SK-N-MC (cell line): ENCODE measurements around the gene PRKCSH.
"Not testable (repeated sequence)": the region's sequence is repeated elsewhere in the genome, so short reads cannot be mapped to it uniquely, and the experiment has no call there.

Source experiments
- DNase-seq: peaks from one replicate; pipeline ENCODE4 v3.0.0-alpha.2; 2011; ENCODE audit warnings: low read depth, low spot score
- H3K27ac ChIP-seq: fragments of 200-600 bp; sonication (generic); 2 replicates; pipeline ENCODE4 v1.5.1; 2016; ENCODE audit warnings: mixed run types
- H3K36me3 ChIP-seq: fragments of 200-600 bp; sonication (generic); 2 replicates; pipeline ENCODE4 v1.6.1; 2017; ENCODE audit warnings: antibody characterized with exemption, low read length, mixed read lengths; ENCODE audit not compliant: insufficient read depth
- H3K4me3 ChIP-seq: fragments of 200-600 bp; sonication (generic); 2 replicates; pipeline ENCODE4 v1.5.1; 2016
- H3K9ac ChIP-seq: fragments of 200-600 bp; sonication (generic); 2 replicates; pipeline ENCODE4 v1.8.0; 2017; ENCODE audit warnings: mixed run types, mixed read lengths; ENCODE audit not compliant: insufficient read length
- H3K9me3 ChIP-seq: fragments of 200-600 bp; sonication (generic); 2 replicates; pipeline ENCODE4 v1.6.1; 2017; ENCODE audit warnings: low read depth, mild to moderate bottlenecking, antibody characterized with exemption, low read length, moderate library complexity, mixed read lengths
- EZH2 ChIP-seq: fragments of 200-600 bp; sonication (generic); IDR thresholded peaks from one replicate; pipeline ENCODE4 v1.6.1; 2017; ENCODE audit warnings: antibody characterized with exemption
- FOXP2 ChIP-seq: optimal IDR thresholded peaks from 2 replicates; pipeline ENCODE3; 2011; ENCODE audit warnings: mild to moderate bottlenecking, moderate library complexity; ENCODE audit not compliant: insufficient read depth; ENCODE audit errors: extremely low read length, control extremely low read depth
- POLR2AphosphoS5 ChIP-seq: IDR thresholded peaks from 2 replicates; pipeline ENCODE4 v1.6.1; 2012; ENCODE audit warnings: mild to moderate bottlenecking, low read depth, low read length, borderline replicate concordance

The PRKCSH gene

GRCh38 chr19:11425719-11426457, 9.5 kb upstream of the PRKCSH start:
- Histone ChIP-seq H3K27ac (no peak overlapping the region), H3K9me3 (no peaks in the 10 kb centered on the region), H3K9ac (no peak overlapping the region), H3K4me3 (no peak overlapping the region), H3K36me3 (no peaks in the 10 kb centered on the region)
- TF ChIP-seq EZH2 (no peak), POLR2AphosphoS5 (no peak), FOXP2 (no peak)
- DNase-seq: no peak

GRCh38 chr19:11426656-11427055, 8.8 kb upstream of the PRKCSH start:
- TF ChIP-seq EZH2: no peak
- TF ChIP-seq POLR2AphosphoS5: no peak
- no peak for TF ChIP-seq FOXP2
- H3K36me3 ChIP-seq: no peaks in the 10 kb centered on the region
- no peaks in the 10 kb centered on the region for H3K9me3 ChIP-seq
- H3K9ac ChIP-seq: no peak overlapping the region
- no peak for DNase-seq
- no peak overlapping the region for H3K4me3 ChIP-seq
- no peak overlapping the region for H3K27ac ChIP-seq

- not testable (repeated sequence) for DNase-seq, H3K9ac ChIP-seq, H3K27ac ChIP-seq, H3K9me3 ChIP-seq, H3K4me3 ChIP-seq
- peaks cover 20% of the 10 kb centered on the region for H3K36me3 ChIP-seq
These were observed 1.9 kb upstream of the PRKCSH start for GRCh38 chr19:11433526-11433925.

- no peak for TF ChIP-seq POLR2AphosphoS5
- TF ChIP-seq FOXP2: no peak
- no peak for TF ChIP-seq EZH2
- DNase-seq: no peak
- no peak overlapping the region for H3K9ac ChIP-seq
- H3K9me3 ChIP-seq: no peaks in the 10 kb centered on the region
- H3K4me3 ChIP-seq: peak overlapping the region; percentile 99
- peaks cover 25% of the 10 kb centered on the region for H3K36me3 ChIP-seq
- H3K27ac ChIP-seq: no peak overlapping the region
These were observed 755 bp upstream of the PRKCSH start for GRCh38 chr19:11434703-11435056.

GRCh38 chr19:11435833-11436313, 438 bp downstream of the PRKCSH start:
- H3K9me3 ChIP-seq: no peaks in the 10 kb centered on the region
- TF ChIP-seq POLR2AphosphoS5: no peak
- peak overlapping the region; percentile 56; the same call in 1 of the 2 replicates for H3K27ac ChIP-seq
- DNase-seq: no peak
- peaks cover 29% of the 10 kb centered on the region for H3K36me3 ChIP-seq
- H3K9ac ChIP-seq: peak overlapping the region; percentile 87
- H3K4me3 ChIP-seq: peak overlapping the region; percentile 99

GRCh38 chr19:11437955-11438354, 2.5 kb downstream of the PRKCSH start:
- DNase-seq: no peak
- no peak overlapping the region for H3K27ac ChIP-seq
- no peak overlapping the region for H3K9ac ChIP-seq
- TF ChIP-seq EZH2: no peak
- H3K36me3 ChIP-seq: peaks cover 50% of the 10 kb centered on the region
- no peaks in the 10 kb centered on the region for H3K9me3 ChIP-seq
- no peak overlapping the region for H3K4me3 ChIP-seq

GRCh38 chr19:11444059-11444458, 8.6 kb downstream of the PRKCSH start:
- DNase-seq: no peak
- Histone ChIP-seq H3K36me3 (peaks cover 66% of the 10 kb centered on the region; the same call in 1 of the 2 replicates), H3K4me3 (no peak overlapping the region), H3K9me3 (no peaks in the 10 kb centered on the region), H3K9ac (no peak overlapping the region), H3K27ac (no peak overlapping the region)
- no peak for TF ChIP-seq EZH2
- TF ChIP-seq POLR2AphosphoS5: no peak
- TF ChIP-seq FOXP2: no peak

GRCh38 chr19:11445141-11445540, 9.7 kb downstream of the PRKCSH start:
- Histone ChIP-seq H3K9me3 (no peaks in the 10 kb centered on the region), H3K4me3 (no peak overlapping the region), H3K9ac (no peak overlapping the region), H3K27ac (no peak overlapping the region), H3K36me3 (peaks cover 69% of the 10 kb centered on the region; the same call in 1 of the 2 replicates)
- no peak for DNase-seq
- TF ChIP-seq FOXP2 (no peak), EZH2 (no peak), POLR2AphosphoS5 (no peak)

GRCh38 chr19:11446271-11446651, 10.8 kb downstream of the PRKCSH start:
- DNase-seq: no peak
- no peaks in the 10 kb centered on the region for H3K9me3 ChIP-seq
- TF ChIP-seq EZH2 (no peak), FOXP2 (no peak), POLR2AphosphoS5 (no peak)
- no peak overlapping the region for H3K27ac ChIP-seq
- peaks cover 65% of the 10 kb centered on the region; the same call in 1 of the 2 replicates for H3K36me3 ChIP-seq
- no peak overlapping the region for H3K9ac ChIP-seq
- no peak overlapping the region for H3K4me3 ChIP-seq
